Vagina (tissue), 2 donors: ENCODE measurements around the gene LDLRAD3.

ENCODE experiments used
- POLR2A ChIP-seq, 2 donors: fragments of 450-650 bp; IDR thresholded peaks; one replicate each; pipeline ENCODE4 v1.6.1; 2017; ENCODE audit warnings: antibody characterized with exemption in 2 of 2, mild to moderate bottlenecking in 2 of 2, moderate library complexity in 2 of 2
- POLR2AphosphoS5 ChIP-seq, 2 donors: sonication (generic); formaldehyde crosslinking; IDR thresholded peaks; one replicate each; pipeline ENCODE4 v1.9.0; 2017; ENCODE audit warnings: antibody characterized with exemption in 2 of 2, mild to moderate bottlenecking in 2 of 2, low read depth in 1 of 2; ENCODE audit not compliant: insufficient read depth in 1 of 2
- TF ChIP-seq, protein P1 (sequence below), 3 experiments: fragments of 450-650 bp in 2 of 3; fragments of 200-600 bp in 1 of 3; sonication (generic) in 1 of 3; IDR thresholded peaks; one replicate each; pipeline ENCODE4 v1.5.1; 2017 to 2019; ENCODE audit warnings: antibody characterized with exemption in 3 of 3, mild to moderate bottlenecking in 2 of 3, moderate library complexity in 2 of 3

DNA sequence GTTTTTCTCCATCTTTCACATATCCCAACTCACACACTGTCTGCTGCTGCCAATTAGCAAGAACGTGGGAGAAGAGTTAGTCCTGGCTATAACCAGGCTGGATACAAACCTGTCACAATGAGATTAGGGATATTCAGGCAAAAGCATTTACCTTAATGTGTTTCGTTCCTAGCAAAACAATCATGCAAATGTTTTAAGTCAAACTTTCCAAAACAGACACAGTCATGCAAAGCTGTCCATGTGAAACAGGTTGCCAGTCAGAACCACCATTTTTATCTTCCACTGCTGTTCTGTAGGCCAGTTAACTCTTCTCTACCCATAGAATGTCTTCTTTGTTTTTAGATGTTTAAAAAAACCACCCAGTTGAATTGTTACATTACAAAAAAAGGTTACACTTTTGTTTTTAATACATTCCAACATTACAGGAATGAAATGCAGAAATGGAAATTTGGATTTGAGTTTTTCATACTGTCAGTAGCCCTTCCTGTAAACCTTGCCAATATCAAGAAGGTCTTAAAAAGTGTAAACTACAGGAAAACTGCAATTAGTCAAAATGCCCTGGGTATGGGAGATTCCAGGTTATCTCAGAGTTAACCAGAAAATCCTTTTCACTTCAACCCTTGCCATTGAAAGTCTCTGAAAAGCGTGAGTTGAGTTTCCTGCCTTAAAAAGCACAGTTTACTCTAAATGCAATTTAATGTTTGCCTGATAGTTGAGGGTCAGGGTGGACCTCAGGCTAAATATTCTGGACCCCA, 34.2 kb upstream of the LDLRAD3 start:
- TF ChIP-seq POLR2A (IDR thresholded peaks at IDR 0.05) (no peak), POLR2AphosphoS5 (IDR thresholded peaks at IDR 0.05; ENCODE audit: insufficient read depth in 1 of 2, low read depth in 1 of 2) (no peak)
- TF ChIP-seq, protein P1, sequence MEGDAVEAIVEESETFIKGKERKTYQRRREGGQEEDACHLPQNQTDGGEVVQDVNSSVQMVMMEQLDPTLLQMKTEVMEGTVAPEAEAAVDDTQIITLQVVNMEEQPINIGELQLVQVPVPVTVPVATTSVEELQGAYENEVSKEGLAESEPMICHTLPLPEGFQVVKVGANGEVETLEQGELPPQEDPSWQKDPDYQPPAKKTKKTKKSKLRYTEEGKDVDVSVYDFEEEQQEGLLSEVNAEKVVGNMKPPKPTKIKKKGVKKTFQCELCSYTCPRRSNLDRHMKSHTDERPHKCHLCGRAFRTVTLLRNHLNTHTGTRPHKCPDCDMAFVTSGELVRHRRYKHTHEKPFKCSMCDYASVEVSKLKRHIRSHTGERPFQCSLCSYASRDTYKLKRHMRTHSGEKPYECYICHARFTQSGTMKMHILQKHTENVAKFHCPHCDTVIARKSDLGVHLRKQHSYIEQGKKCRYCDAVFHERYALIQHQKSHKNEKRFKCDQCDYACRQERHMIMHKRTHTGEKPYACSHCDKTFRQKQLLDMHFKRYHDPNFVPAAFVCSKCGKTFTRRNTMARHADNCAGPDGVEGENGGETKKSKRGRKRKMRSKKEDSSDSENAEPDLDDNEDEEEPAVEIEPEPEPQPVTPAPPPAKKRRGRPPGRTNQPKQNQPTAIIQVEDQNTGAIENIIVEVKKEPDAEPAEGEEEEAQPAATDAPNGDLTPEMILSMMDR (IDR thresholded peaks at IDR 0.05): no peak
